OCI-LY1 (cell line): ENCODE measurements around the gene GOLGA1.

Source experiments
- H2AFZ ChIP-seq: fragments of 200-600 bp; sonication (generic), shearing (Covaris generic); 2 replicates; pipeline ENCODE4 v1.6.0; 2014; ENCODE audit warnings: antibody characterized with exemption, mild to moderate bottlenecking, low read length
- H3F3A ChIP-seq: fragments of 200-600 bp; sonication (generic), shearing (Covaris generic); 2 replicates; pipeline ENCODE4 v1.6.0; 2014; ENCODE audit warnings: mild to moderate bottlenecking, antibody characterized with exemption, low read length, moderate library complexity; ENCODE audit not compliant: insufficient read depth
- H3K27ac ChIP-seq: fragments of 200-600 bp; sonication (generic); 2 replicates; pipeline ENCODE4 v1.5.1; 2014; ENCODE audit warnings: low read length, mixed run types, mild to moderate bottlenecking, low read depth; ENCODE audit not compliant: poor library complexity, severe bottlenecking
- H3K27me3 ChIP-seq: fragments of 200-600 bp; sonication (generic); 2 replicates; pipeline ENCODE4 v1.6.0; 2014; ENCODE audit warnings: antibody characterized with exemption, mild to moderate bottlenecking, low read length, moderate library complexity; ENCODE audit not compliant: insufficient read depth
- H3K36me3 ChIP-seq: fragments of 200-600 bp; sonication (generic); 2 replicates; pipeline ENCODE4 v1.6.1; 2014; ENCODE audit warnings: mild to moderate bottlenecking, antibody characterized with exemption, low read length, moderate library complexity, mixed read lengths; ENCODE audit not compliant: insufficient read depth
- H3K4me1 ChIP-seq: fragments of 200-600 bp; sonication (generic); 2 replicates; pipeline ENCODE4 v1.5.1; 2014; ENCODE audit warnings: mild to moderate bottlenecking, low read length, moderate library complexity; ENCODE audit not compliant: insufficient read depth, severe bottlenecking
- H3K4me2 ChIP-seq: fragments of 200-600 bp; sonication (generic), shearing (Covaris generic); 2 replicates; pipeline ENCODE4 v1.6.1; 2014; ENCODE audit warnings: low read length
- H3K4me3 ChIP-seq: fragments of 200-600 bp; sonication (generic); 2 replicates; pipeline ENCODE4 v1.5.1; 2014; ENCODE audit warnings: low read length, low read depth, mild to moderate bottlenecking, mixed read lengths; ENCODE audit not compliant: poor library complexity, severe bottlenecking
- H3K79me2 ChIP-seq: fragments of 200-600 bp; shearing (Covaris generic); 2 replicates; pipeline ENCODE4 v1.6.1; 2016; ENCODE audit warnings: mixed run types, low read length, mixed read lengths; ENCODE audit not compliant: insufficient read depth
- H3K9ac ChIP-seq: fragments of 200-600 bp; sonication (generic), shearing (Covaris generic); 2 replicates; pipeline ENCODE4 v1.6.1; 2014; ENCODE audit warnings: mild to moderate bottlenecking, low read length, mixed read lengths
- H3K9me2 ChIP-seq: fragments of 200-600 bp; sonication (generic), shearing (Covaris generic); 2 replicates; pipeline ENCODE4 v1.6.1; 2014; ENCODE audit warnings: low read depth, mild to moderate bottlenecking, low read length, mixed read lengths
- H3K9me3 ChIP-seq: fragments of 200-600 bp; shearing (Covaris generic); 2 replicates; pipeline ENCODE4 v1.6.1; 2014; ENCODE audit warnings: low read length, mixed read lengths
- H4K20me1 ChIP-seq: fragments of 200-600 bp; sonication (generic), shearing (Covaris generic); 2 replicates; pipeline ENCODE4 v1.6.0; 2016; ENCODE audit warnings: mild to moderate bottlenecking, low read length; ENCODE audit not compliant: insufficient read depth
- EZH2 ChIP-seq: fragments of 200-600 bp; sonication (generic), shearing (Covaris generic); IDR thresholded peaks from 2 replicates; pipeline ENCODE4 v1.8.0; 2017; ENCODE audit warnings: borderline replicate concordance, mixed run types, mild to moderate bottlenecking, antibody characterized with exemption, low read length, moderate library complexity, mixed read lengths
- TF ChIP-seq, protein P1 (sequence below): fragments of 200-600 bp; sonication (generic), shearing (Covaris generic); IDR thresholded peaks from 2 replicates; pipeline ENCODE4 v1.5.1; 2017; ENCODE audit warnings: mild to moderate bottlenecking, antibody characterized with exemption, low read length, moderate library complexity, mixed read lengths

The GOLGA1 gene

GRCh38 chr9:124834591-124834990 is 106.3 kb downstream of the GOLGA1 start:
- no peak overlapping the region for H3K9ac ChIP-seq

GRCh38 chr9:124831642-124832364 is 109.1 kb downstream of the GOLGA1 start:
- no peaks in the 10 kb centered on the region for H4K20me1 ChIP-seq
- no peaks in the 10 kb centered on the region for H3K9me3 ChIP-seq
- H3K27me3 ChIP-seq = no peaks in the 10 kb centered on the region
- H3K4me2 ChIP-seq = no peak overlapping the region
- H2AFZ ChIP-seq = no peak overlapping the region
- no peak overlapping the region for H3K27ac ChIP-seq
- TF ChIP-seq EZH2 = no peak
- TF ChIP-seq, protein P1, sequence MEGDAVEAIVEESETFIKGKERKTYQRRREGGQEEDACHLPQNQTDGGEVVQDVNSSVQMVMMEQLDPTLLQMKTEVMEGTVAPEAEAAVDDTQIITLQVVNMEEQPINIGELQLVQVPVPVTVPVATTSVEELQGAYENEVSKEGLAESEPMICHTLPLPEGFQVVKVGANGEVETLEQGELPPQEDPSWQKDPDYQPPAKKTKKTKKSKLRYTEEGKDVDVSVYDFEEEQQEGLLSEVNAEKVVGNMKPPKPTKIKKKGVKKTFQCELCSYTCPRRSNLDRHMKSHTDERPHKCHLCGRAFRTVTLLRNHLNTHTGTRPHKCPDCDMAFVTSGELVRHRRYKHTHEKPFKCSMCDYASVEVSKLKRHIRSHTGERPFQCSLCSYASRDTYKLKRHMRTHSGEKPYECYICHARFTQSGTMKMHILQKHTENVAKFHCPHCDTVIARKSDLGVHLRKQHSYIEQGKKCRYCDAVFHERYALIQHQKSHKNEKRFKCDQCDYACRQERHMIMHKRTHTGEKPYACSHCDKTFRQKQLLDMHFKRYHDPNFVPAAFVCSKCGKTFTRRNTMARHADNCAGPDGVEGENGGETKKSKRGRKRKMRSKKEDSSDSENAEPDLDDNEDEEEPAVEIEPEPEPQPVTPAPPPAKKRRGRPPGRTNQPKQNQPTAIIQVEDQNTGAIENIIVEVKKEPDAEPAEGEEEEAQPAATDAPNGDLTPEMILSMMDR = no peak
- no peak overlapping the region for H3K9ac ChIP-seq
- H3K9me2 ChIP-seq = no peaks in the 10 kb centered on the region
- H3K4me1 ChIP-seq = no peaks in the 10 kb centered on the region
- no peaks in the 10 kb centered on the region for H3F3A ChIP-seq
- no peaks in the 10 kb centered on the region for H3K79me2 ChIP-seq
- H3K36me3 ChIP-seq = no peaks in the 10 kb centered on the region
- H3K4me3 ChIP-seq = no peak overlapping the region

More at GRCh38 chr9:124834591-124834990, 106.3 kb downstream of the GOLGA1 start:
- Histone ChIP-seq H3K4me2 (no peak overlapping the region), H3K27me3 (no peaks in the 10 kb centered on the region), H3K27ac (no peak overlapping the region), H3K79me2 (no peaks in the 10 kb centered on the region), H3K36me3 (no peaks in the 10 kb centered on the region), H3F3A (no peaks in the 10 kb centered on the region), H2AFZ (no peak overlapping the region), H3K4me3 (no peak overlapping the region), H3K4me1 (no peaks in the 10 kb centered on the region), H3K9me3 (no peaks in the 10 kb centered on the region), H3K9me2 (no peaks in the 10 kb centered on the region), H4K20me1 (no peaks in the 10 kb centered on the region)
- no peak for TF ChIP-seq EZH2
- TF ChIP-seq, protein P1 = no peak

DNA sequence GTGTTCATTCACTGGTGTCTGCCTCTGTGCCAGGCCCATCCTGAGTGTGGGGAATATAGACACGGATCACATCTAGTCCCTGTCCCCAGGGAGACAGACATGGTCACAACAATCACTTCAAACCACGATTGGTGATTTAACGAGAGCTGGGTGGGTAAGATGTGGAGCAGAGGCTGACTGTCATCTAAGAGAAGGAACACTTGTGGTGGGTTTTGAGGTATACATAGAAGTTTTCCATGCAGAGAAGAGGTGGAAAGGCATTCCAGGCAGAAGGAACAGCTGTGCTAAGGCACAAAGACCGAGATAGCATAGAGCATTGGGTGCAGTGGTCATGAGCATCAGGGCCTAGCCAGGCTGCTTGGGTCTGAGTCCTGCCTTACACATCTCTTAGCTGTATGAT is 110.3 kb downstream of the GOLGA1 start:
- Histone ChIP-seq H3K4me3 (no peak overlapping the region), H3K36me3 (no peaks in the 10 kb centered on the region), H3K27me3 (no peaks in the 10 kb centered on the region), H3K9ac (no peak overlapping the region), H3K9me2 (no peaks in the 10 kb centered on the region), H2AFZ (no peak overlapping the region), H4K20me1 (no peaks in the 10 kb centered on the region), H3K27ac (no peak overlapping the region), H3K4me2 (no peak overlapping the region), H3K4me1 (no peaks in the 10 kb centered on the region), H3F3A (no peaks in the 10 kb centered on the region), H3K79me2 (no peaks in the 10 kb centered on the region), H3K9me3 (no peaks in the 10 kb centered on the region)
- no peak for TF ChIP-seq EZH2
- TF ChIP-seq, protein P1 = no peak
